ENCODE measurements around the gene LY6G6D. TPM values are rescaled to one million over a fixed set of nuclear protein-coding genes. Genes with fewer than 3 reads are reported as not detected.

Gene LY6G6D
- polyA plus RNA-seq, 2 donors, result 0.67 to 1.3 TPM

DNA sequence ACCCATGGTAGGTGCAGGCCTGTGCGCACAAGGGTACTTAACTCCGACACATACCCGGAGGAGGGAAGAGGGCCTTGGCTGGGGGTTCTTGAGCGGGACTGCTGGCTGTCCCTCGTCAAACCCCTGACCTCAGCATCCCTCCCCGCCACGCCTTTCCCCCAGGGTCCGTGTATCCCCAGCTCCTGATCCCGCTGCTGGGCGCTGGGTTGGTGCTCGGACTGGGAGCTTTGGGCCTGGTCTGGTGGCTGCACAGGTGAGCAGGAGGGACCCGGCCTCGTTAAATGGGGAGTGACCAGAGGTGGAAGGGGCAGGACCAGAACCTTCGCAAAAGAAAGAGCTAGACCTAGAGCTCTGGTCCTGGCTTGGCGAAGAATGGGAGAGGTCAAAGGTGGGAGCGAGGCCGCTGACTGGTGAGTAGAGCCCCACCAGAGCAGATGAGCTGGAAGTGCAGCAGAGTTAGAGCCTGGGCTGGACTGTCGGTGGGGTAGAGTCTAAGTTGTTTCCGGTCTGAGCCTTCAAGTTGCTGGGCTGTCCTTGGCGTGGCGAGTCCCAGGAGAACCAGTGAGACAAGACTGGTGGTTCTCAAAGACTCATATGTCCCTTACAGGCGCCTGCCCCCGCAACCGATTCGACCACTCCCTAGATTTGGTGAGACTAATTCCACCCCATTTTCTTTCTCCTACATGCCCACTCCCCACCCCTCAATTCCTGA is 9.0 kb downstream of the LY6G6D start:
- Histone ChIP-seq H3K4me1 (ENCODE audit: control insufficient read depth in 2 of 2, insufficient read depth in 2 of 2, low read length in 1 of 2) (peaks cover 0 to 17% of the 10 kb centered on the region in 2 donors), H3K27me3 (ENCODE audit: control insufficient read depth in 1 of 2, insufficient read depth in 2 of 2, low read length in 2 of 2) (no peaks in the 10 kb centered on the region), H3K27ac (ENCODE audit: low read depth in 2 of 2, low read length in 1 of 2) (peak overlapping the region in 1 of 2 donors; percentile 54), H3K9me3 (ENCODE audit: control insufficient read depth in 2 of 2, insufficient read depth in 1 of 2, low read depth in 1 of 2, low read length in 1 of 2) (no peaks in the 10 kb centered on the region), H3K36me3 (ENCODE audit: control insufficient read depth in 2 of 2, insufficient read depth in 2 of 2, low read length in 1 of 2) (peaks cover 0 to 7% of the 10 kb centered on the region in 2 donors), H3K4me3 (ENCODE audit: low read depth in 1 of 2, low read length in 2 of 2) (no peak overlapping the region)
- 85 to 88% methylated on average over 25 of the region's 25 CpGs for WGBS, 2 donors

DNA sequence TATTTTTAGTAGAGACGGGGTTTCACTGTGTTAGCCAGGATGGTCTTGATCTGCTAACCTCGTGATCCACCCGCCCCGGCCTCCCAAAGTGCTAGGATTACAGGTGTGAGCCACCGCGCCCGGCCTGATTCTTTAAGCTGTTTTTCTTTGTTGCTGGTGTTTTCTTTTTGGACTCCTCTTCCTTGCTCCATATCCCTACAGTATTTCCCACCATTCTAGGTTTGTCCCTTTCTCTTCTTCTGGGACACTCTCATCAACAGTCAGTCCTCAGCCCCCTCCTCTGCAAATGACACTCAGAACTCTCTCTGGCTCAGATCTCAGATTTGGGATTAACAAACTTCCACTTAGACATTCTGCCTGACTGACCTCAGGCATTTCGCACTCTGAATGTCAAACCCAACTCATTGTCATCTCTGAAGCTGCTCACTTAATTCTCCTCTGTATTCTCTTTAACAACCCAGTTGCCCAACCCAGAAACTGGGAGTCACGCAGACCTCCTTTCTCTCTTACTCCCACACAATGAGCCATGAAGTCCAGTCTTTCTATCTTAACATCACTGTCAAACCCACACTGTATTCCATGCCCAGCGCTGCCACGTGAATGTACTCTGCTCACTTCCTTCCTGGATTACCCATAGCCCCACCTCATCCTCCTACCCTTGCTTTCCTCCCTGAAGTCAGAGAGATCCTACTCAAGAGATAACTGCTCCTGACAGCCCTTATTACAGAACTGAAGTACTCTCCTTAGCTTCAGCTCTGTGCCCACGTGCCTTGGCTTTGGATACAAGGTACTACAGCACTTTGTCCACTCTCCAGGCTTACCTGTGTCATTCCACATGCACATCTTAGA is 10.6 kb downstream of the LY6G6D start:
- 80 to 83% methylated on average over 12 of the region's 12 CpGs for WGBS, 2 donors
- peaks cover 0 to 10% of the 10 kb centered on the region in 2 donors for H3K4me1 ChIP-seq (ENCODE audit: control insufficient read depth in 2 of 2, insufficient read depth in 2 of 2, low read length in 1 of 2)
- no peaks in the 10 kb centered on the region for H3K27me3 ChIP-seq (ENCODE audit: control insufficient read depth in 1 of 2, insufficient read depth in 2 of 2, low read length in 2 of 2)
- no peaks in the 10 kb centered on the region for H3K9me3 ChIP-seq (ENCODE audit: control insufficient read depth in 2 of 2, insufficient read depth in 1 of 2, low read depth in 1 of 2, low read length in 1 of 2)
- peaks cover 0 to 9% of the 10 kb centered on the region in 2 donors for H3K36me3 ChIP-seq (ENCODE audit: control insufficient read depth in 2 of 2, insufficient read depth in 2 of 2, low read length in 1 of 2)
- H3K27ac ChIP-seq (ENCODE audit: low read depth in 2 of 2, low read length in 1 of 2), result peak overlapping the region; percentile 10 to 40
- H3K4me3 ChIP-seq (ENCODE audit: low read depth in 1 of 2, low read length in 2 of 2), result no peak overlapping the region

DNA sequence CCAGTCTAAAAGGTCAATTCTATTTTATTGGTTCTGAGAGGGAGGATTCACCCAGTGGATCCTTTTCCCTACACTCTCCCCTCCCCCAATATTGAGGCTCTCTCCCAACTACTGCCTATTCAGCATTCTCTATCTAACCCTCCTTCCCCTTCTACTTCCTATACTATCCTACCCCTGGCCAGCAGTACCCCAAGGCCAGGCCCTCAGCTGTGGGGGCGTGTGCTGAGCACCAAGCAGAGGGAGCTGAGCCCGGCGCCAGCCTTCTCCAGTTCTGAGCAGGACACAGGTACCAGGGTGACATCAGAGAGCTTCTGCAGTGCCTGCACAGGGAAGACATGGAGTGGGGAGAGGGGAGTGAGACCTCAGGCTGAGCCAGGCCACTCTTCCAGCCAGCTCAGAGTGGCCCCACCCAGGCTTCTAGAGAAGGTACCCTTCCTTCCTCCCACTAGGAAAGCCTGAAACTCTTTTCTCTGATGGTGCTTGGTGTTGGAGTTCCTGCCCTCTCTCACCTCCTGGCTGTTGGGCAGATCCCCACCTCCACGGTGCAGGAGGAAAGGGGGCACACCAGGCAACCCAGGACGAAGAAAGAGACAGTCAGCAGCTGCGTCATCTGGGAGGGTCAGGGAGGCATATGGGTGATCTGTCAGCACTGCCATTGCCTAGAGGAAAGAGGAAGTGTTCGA is 12.0 kb downstream of the LY6G6D start:
- H3K4me3 ChIP-seq (ENCODE audit: low read depth in 1 of 2, low read length in 2 of 2), result peak overlapping the region in 1 of 2 donors; percentile 1
- no peaks in the 10 kb centered on the region for H3K9me3 ChIP-seq (ENCODE audit: control insufficient read depth in 2 of 2, insufficient read depth in 1 of 2, low read depth in 1 of 2, low read length in 1 of 2)
- WGBS, 2 donors, result 74 to 81% methylated on average over 7 of the region's 7 CpGs
- H3K27ac ChIP-seq (ENCODE audit: low read depth in 2 of 2, low read length in 1 of 2), result peak overlapping the region; percentile 43 to 65
- no peaks in the 10 kb centered on the region for H3K27me3 ChIP-seq (ENCODE audit: control insufficient read depth in 1 of 2, insufficient read depth in 2 of 2, low read length in 2 of 2)
- peaks cover 0 to 10% of the 10 kb centered on the region in 2 donors for H3K4me1 ChIP-seq (ENCODE audit: control insufficient read depth in 2 of 2, insufficient read depth in 2 of 2, low read length in 1 of 2)
- H3K36me3 ChIP-seq (ENCODE audit: control insufficient read depth in 2 of 2, insufficient read depth in 2 of 2, low read length in 1 of 2), result peaks cover 4 to 15% of the 10 kb centered on the region in 2 donors

DNA sequence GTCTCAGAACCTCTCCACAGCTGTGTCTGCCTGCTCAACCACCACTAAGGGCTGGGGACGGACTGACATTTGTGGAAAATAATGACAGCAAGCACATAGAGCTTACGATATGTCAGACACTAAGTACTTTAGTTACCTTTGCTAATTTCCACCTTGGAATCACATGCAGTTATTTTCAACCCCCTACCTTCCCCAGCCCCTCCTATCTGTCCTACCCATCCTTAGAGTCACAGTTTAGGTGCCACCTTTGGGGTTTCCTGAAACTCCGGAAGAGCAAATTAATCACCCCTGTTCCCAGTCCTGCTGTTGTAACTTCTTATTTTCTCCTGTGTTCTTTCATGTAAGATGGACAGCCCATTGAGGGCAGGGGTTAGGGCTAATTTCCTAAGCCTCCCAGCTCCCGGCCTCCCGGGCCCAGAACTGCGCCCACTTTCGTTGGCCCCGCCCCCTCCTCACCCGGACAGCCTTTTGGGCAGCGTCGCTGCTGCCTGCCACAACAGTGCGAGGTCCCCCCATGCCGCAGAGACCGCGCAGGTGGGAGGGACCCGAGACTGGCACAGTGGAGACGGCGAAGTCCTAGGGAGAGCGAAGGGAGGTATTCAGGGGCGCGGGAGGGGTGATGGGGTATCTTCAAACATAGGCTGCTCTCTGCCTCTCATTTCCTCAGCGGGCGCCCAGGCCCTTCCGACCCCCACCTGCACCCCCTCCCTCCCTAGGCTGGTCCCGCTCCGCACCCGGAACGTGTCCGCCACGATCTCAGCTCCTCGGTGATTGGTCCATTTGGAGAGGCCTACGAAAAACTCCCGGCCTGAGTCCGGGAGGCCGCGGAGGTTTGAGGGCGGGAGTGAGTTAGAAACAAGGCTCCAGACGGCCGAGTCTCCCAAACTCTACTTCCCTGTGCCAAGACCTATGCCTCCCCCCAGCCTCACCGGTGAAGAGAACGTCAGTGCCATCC is 12.8 kb downstream of the LY6G6D start:
- Histone ChIP-seq H3K27ac (ENCODE audit: low read depth in 2 of 2, low read length in 1 of 2) (peak overlapping the region; percentile 96 to 99), H3K9me3 (ENCODE audit: control insufficient read depth in 2 of 2, insufficient read depth in 1 of 2, low read depth in 1 of 2, low read length in 1 of 2) (no peaks in the 10 kb centered on the region), H3K4me1 (ENCODE audit: control insufficient read depth in 2 of 2, insufficient read depth in 2 of 2, low read length in 1 of 2) (peaks cover 0 to 8% of the 10 kb centered on the region in 2 donors), H3K4me3 (ENCODE audit: low read depth in 1 of 2, low read length in 2 of 2) (peak overlapping the region; percentile 74 to 80), H3K27me3 (ENCODE audit: control insufficient read depth in 1 of 2, insufficient read depth in 2 of 2, low read length in 2 of 2) (no peaks in the 10 kb centered on the region), H3K36me3 (ENCODE audit: control insufficient read depth in 2 of 2, insufficient read depth in 2 of 2, low read length in 1 of 2) (peaks cover 4 to 16% of the 10 kb centered on the region in 2 donors)
- 66 to 72% methylated on average over 41 of the region's 41 CpGs for WGBS, 2 donors

DNA sequence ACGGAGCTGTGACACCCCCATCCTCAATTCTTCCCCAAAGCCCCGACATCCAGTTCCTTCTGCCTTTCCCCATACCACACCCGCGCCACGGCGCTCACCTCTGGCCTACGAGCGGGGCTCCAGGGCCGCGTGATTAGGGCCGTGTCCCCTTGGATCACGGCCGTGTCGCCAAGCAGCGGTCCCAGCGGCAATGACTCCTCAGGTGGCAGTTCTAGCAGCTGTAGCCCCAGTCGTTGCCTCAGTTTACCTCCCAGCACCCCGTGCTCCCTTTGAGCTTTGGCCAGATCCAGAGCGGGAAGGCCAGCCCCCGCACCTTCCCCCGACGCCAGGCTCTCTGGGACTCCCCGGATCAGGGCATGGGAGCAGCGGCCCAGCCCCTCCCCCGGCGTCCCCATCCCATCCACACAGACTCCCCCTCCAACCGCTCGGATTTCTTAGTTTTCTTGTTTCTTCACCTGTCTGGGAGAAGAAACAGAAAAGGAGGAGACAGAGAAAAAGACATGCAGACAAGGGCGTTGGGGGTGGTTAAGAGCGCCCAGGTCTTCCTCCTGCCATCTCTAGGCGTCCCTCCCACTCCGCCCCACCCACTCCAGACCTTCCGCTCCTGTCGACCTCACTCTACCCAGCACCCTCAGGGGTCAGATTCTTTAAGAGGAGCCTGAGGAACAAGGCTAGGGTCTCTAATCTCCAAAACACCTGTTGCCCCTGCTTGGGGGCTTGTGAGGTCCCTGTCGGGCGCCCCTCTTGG is 13.8 kb downstream of the LY6G6D start, which contains the start of gene DDAH2:
Gene DDAH2 (minus strand): TSS at position 533 of the 748 bp plus-strand sequence. CDS start 138 bp downstream, at position 395.
- 15% methylated on average over 36 of the region's 36 CpGs for WGBS, 2 donors
- Histone ChIP-seq H3K36me3 (ENCODE audit: control insufficient read depth in 2 of 2, insufficient read depth in 2 of 2, low read length in 1 of 2) (peaks cover 13 to 20% of the 10 kb centered on the region in 2 donors), H3K9me3 (ENCODE audit: control insufficient read depth in 2 of 2, insufficient read depth in 1 of 2, low read depth in 1 of 2, low read length in 1 of 2) (no peaks in the 10 kb centered on the region), H3K27ac (ENCODE audit: low read depth in 2 of 2, low read length in 1 of 2) (peak within 1 kb of the TSS; percentile 96 to 99), H3K4me1 (ENCODE audit: control insufficient read depth in 2 of 2, insufficient read depth in 2 of 2, low read length in 1 of 2) (peaks cover 0 to 8% of the 10 kb centered on the region in 2 donors), H3K27me3 (ENCODE audit: control insufficient read depth in 1 of 2, insufficient read depth in 2 of 2, low read length in 2 of 2) (no peaks in the 10 kb centered on the region), H3K4me3 (ENCODE audit: low read depth in 1 of 2, low read length in 2 of 2) (peak within 1 kb of the TSS; percentile 74 to 80)

DNA sequence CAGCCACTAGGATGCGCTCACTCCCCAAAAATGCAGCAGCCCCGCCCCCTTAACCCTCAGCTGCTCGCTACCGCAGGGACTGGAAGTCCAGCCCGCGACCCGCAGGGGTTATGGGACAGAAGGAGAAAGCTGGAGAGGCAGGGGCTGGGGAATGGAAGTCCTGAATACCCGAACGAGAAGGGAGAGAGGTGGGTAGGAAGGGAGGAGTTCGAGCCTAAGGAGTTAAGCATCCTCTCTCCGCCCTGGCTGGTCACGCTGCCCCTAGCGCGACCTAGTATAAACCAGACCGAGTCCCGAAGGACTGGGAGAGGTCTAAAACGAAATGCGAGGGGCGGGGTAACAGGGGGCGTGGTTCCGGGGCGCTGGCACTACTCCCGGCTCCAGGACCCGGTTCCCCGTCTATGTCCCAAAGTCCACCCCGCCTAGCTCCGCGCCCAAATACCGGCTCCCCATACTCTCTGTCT is 14.4 kb downstream of the LY6G6D start:
- Histone ChIP-seq H3K9me3 (ENCODE audit: control insufficient read depth in 2 of 2, insufficient read depth in 1 of 2, low read depth in 1 of 2, low read length in 1 of 2) (no peaks in the 10 kb centered on the region), H3K4me1 (ENCODE audit: control insufficient read depth in 2 of 2, insufficient read depth in 2 of 2, low read length in 1 of 2) (peaks cover 0 to 14% of the 10 kb centered on the region in 2 donors), H3K27me3 (ENCODE audit: control insufficient read depth in 1 of 2, insufficient read depth in 2 of 2, low read length in 2 of 2) (no peaks in the 10 kb centered on the region), H3K4me3 (ENCODE audit: low read depth in 1 of 2, low read length in 2 of 2) (peak overlapping the region; percentile 74 to 80), H3K27ac (ENCODE audit: low read depth in 2 of 2, low read length in 1 of 2) (peak overlapping the region; percentile 96 to 99), H3K36me3 (ENCODE audit: control insufficient read depth in 2 of 2, insufficient read depth in 2 of 2, low read length in 1 of 2) (peaks cover 14 to 25% of the 10 kb centered on the region in 2 donors)
- WGBS, 2 donors, result 0 to 1% methylated on average over 28 to 29 of the region's 29 CpGs

DNA sequence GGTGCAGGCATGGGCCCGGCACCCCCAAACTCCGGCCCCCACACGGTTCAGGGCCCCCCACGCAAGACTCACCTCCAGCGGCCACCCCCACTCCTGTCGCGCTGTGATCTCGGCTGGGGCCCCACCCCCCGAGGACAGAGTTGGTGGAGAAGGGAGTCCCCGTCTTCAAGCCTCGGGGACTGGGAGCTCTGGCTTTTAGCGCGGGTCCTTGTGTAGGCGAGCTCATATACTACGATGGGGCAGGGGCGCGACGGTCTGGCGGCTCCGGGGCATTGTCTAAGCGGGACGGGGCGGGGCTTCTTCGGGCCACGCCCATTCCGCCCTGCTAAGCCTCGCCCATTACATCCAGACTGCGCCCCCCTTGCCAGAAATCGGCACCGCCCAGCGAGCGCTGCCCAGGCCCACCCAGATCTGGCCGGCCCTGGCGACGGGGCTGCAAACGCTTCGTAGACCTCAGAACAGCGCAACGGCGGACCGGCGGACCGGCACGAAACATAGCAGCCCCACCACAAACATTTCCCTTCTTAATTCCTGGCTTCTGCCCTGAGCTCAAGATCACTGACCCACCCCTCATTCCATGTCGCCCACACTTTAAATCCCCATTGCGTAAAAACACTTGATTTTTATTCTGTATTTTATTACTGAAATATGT is 15.0 kb downstream of the LY6G6D start:
- Histone ChIP-seq H3K9me3 (ENCODE audit: control insufficient read depth in 2 of 2, insufficient read depth in 1 of 2, low read depth in 1 of 2, low read length in 1 of 2) (no peaks in the 10 kb centered on the region), H3K27ac (ENCODE audit: low read depth in 2 of 2, low read length in 1 of 2) (peak overlapping the region; percentile 96 to 99), H3K36me3 (ENCODE audit: control insufficient read depth in 2 of 2, insufficient read depth in 2 of 2, low read length in 1 of 2) (peaks cover 14 to 27% of the 10 kb centered on the region in 2 donors), H3K27me3 (ENCODE audit: control insufficient read depth in 1 of 2, insufficient read depth in 2 of 2, low read length in 2 of 2) (no peaks in the 10 kb centered on the region), H3K4me1 (ENCODE audit: control insufficient read depth in 2 of 2, insufficient read depth in 2 of 2, low read length in 1 of 2) (peaks cover 0 to 14% of the 10 kb centered on the region in 2 donors), H3K4me3 (ENCODE audit: low read depth in 1 of 2, low read length in 2 of 2) (peak overlapping the region; percentile 74 to 80)
- 3% methylated on average over 45 to 46 of the region's 46 CpGs for WGBS, 2 donors

DNA sequence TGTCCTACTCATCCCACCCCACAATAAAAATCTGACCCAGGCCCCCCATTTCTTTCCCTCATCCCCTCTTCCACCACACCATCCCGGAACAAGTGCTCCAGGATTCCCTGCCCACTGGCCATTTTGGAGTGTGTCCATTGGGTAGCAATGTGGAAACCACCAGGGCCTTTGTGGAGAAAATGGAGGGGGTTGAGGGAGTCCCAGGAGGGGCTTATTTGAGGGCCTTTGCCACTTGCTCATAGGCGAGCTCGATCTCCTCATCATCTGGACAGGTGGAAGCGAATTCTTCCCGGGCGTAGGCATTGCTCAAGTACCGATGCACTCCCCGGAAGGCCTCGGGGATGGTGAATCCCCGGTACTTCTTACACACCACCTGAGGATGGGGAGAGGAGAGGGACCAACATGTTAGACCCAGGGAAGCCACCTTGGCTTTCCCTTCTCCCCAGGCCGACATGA is 15.5 kb downstream of the LY6G6D start:
- H3K27me3 ChIP-seq (ENCODE audit: control insufficient read depth in 1 of 2, insufficient read depth in 2 of 2, low read length in 2 of 2), result no peaks in the 10 kb centered on the region
- peak overlapping the region; percentile 96 to 99 for H3K27ac ChIP-seq (ENCODE audit: low read depth in 2 of 2, low read length in 1 of 2)
- H3K4me3 ChIP-seq (ENCODE audit: low read depth in 1 of 2, low read length in 2 of 2), result no peak overlapping the region
- WGBS, 2 donors, result 73 to 75% methylated on average over 11 of the region's 11 CpGs
- H3K4me1 ChIP-seq (ENCODE audit: control insufficient read depth in 2 of 2, insufficient read depth in 2 of 2, low read length in 1 of 2), result peaks cover 0 to 14% of the 10 kb centered on the region in 2 donors
- H3K9me3 ChIP-seq (ENCODE audit: control insufficient read depth in 2 of 2, insufficient read depth in 1 of 2, low read depth in 1 of 2, low read length in 1 of 2), result no peaks in the 10 kb centered on the region
- peaks cover 14 to 27% of the 10 kb centered on the region in 2 donors for H3K36me3 ChIP-seq (ENCODE audit: control insufficient read depth in 2 of 2, insufficient read depth in 2 of 2, low read length in 1 of 2)

All from esophagus (tissue), 2 donors.